Mucosa of rectum (tissue), 2 donors: ENCODE data around the gene TBC1D21.

Source experiments
- H3K27ac ChIP-seq, 2 donors: one replicate each; pipeline ENCODE4 v1.7.0; 2013; ENCODE audit warnings: inconsistent platforms in 2 of 2, low read depth in 2 of 2, low read length in 2 of 2
- H3K27me3 ChIP-seq, 2 donors: one replicate each; pipeline ENCODE4 v1.7.0; 2013; ENCODE audit warnings: low read length in 2 of 2; ENCODE audit not compliant: control insufficient read depth in 2 of 2, insufficient read depth in 2 of 2
- H3K36me3 ChIP-seq, 2 donors: one replicate each; pipeline ENCODE4 v1.7.0; 2013; ENCODE audit warnings: low read length in 2 of 2; ENCODE audit not compliant: control insufficient read depth in 2 of 2, insufficient read depth in 2 of 2
- H3K4me1 ChIP-seq, 2 donors: one replicate each; pipeline ENCODE4 v1.7.0; 2013; ENCODE audit warnings: low read length in 2 of 2, mild to moderate bottlenecking in 1 of 2; ENCODE audit not compliant: control insufficient read depth in 2 of 2, insufficient read depth in 2 of 2
- H3K4me3 ChIP-seq, 2 donors: one replicate each; pipeline ENCODE4 v1.7.0; 2013; ENCODE audit warnings: low read length in 2 of 2
- H3K9ac ChIP-seq, 2 donors: one replicate each; pipeline ENCODE4 v1.7.0; 2013; ENCODE audit warnings: low read length in 2 of 2, low read depth in 1 of 2, mild to moderate bottlenecking in 1 of 2
- H3K9me3 ChIP-seq, 2 donors: one replicate each; pipeline ENCODE4 v1.7.0; 2013; ENCODE audit warnings: low read length in 2 of 2; ENCODE audit not compliant: control insufficient read depth in 2 of 2
- donor health status: healthy.
- donor health status: Normal muscosa, but diverticular disease.

The TBC1D21 gene

DNA sequence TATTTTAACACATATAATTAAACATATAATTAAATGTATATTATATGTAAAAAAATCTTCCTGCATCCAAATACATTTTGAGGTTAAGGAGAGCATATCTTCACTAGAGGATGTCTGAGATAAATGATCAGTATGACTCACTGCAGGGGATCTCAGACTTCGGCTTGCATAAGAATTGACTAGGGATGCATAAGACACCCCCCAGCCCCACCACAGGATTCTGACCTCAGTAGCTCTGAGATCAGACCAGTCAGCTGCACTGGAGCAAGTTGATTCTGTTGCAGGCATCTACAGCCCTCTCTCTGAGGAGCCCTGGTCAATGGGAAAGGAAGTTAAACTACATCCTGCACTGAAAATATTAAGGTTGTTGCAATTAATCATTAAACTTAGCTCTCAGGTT, 29.0 kb upstream of the TBC1D21 start:
- H3K27ac ChIP-seq, result no peak overlapping the region
- H3K9ac ChIP-seq, result no peak overlapping the region
- no peak overlapping the region for H3K4me3 ChIP-seq
- no peaks in the 10 kb centered on the region for H3K36me3 ChIP-seq
- peaks cover 4 to 9% of the 10 kb centered on the region in 2 donors for H3K27me3 ChIP-seq
- H3K4me1 ChIP-seq, result no peaks in the 10 kb centered on the region
- H3K9me3 ChIP-seq, result no peaks in the 10 kb centered on the region

DNA sequence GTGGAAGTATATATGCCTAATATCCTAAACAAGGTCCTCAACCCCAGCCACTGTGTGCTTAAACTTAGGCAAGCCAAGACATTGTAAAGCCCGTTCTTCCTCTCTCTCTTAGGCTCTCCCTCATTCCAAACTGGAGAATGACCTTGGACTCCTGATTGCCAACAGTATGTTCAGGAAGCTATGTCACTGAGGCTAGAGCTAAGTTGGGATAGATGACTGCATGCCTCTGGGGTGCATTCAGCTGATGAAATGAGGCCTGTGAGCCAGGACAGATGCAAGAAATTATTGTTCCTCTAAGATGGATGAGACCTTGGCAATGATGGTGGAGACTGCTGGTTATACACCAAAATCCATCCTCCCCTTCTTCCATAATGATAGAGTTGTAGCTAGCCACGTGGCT, 27.9 kb upstream of the TBC1D21 start:
- no peaks in the 10 kb centered on the region for H3K36me3 ChIP-seq
- peaks cover 2 to 4% of the 10 kb centered on the region in 2 donors for H3K27me3 ChIP-seq
- no peak overlapping the region for H3K4me3 ChIP-seq
- no peak overlapping the region for H3K9ac ChIP-seq
- no peaks in the 10 kb centered on the region for H3K4me1 ChIP-seq
- H3K27ac ChIP-seq, result no peak overlapping the region
- H3K9me3 ChIP-seq, result no peaks in the 10 kb centered on the region

- Histone ChIP-seq H3K9me3 (no peaks in the 10 kb centered on the region), H3K4me3 (no peak overlapping the region)
Measured at GRCh38 chr15:73845907-73846306, 27.5 kb upstream of the TBC1D21 start.

GRCh38 chr15:73849641-73850040, 23.7 kb upstream of the TBC1D21 start:
- no peaks in the 10 kb centered on the region for H3K4me1 ChIP-seq
- no peaks in the 10 kb centered on the region for H3K36me3 ChIP-seq

More at GRCh38 chr15:73845907-73846306, 27.5 kb upstream of the TBC1D21 start:
- H3K27ac ChIP-seq, result no peak overlapping the region
- no peaks in the 10 kb centered on the region for H3K36me3 ChIP-seq
- H3K9ac ChIP-seq, result no peak overlapping the region
- H3K27me3 ChIP-seq, result peaks cover 2 to 4% of the 10 kb centered on the region in 2 donors
- no peaks in the 10 kb centered on the region for H3K4me1 ChIP-seq

DNA sequence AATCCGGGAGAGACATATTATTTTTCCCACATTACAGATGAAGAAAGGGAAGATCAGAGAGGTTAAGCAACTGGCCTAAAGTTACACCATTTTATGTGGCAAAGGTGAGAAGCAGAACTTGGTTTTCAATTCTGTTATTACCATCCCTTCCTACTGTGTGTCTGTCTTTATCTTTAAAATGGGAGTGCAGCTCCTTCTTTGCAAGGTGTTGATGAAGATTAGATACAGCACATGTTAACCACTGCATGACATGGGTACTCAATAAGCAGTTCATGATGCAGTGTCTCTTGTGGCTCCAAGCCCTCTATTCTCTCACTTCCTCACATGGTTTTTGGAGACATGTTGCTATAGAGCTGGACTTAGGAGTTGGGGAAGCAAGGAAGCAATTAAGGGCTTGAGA, 23.1 kb upstream of the TBC1D21 start:
- Histone ChIP-seq H3K9me3 (no peaks in the 10 kb centered on the region), H3K9ac (no peak overlapping the region), H3K27ac (no peak overlapping the region), H3K36me3 (no peaks in the 10 kb centered on the region), H3K4me3 (no peak overlapping the region), H3K27me3 (peaks cover 2 to 4% of the 10 kb centered on the region in 2 donors), H3K4me1 (no peaks in the 10 kb centered on the region)

More at GRCh38 chr15:73849641-73850040, 23.7 kb upstream of the TBC1D21 start:
- Histone ChIP-seq H3K4me3 (no peak overlapping the region), H3K9me3 (no peaks in the 10 kb centered on the region), H3K27me3 (peaks cover 2 to 4% of the 10 kb centered on the region in 2 donors), H3K27ac (no peak overlapping the region), H3K9ac (no peak overlapping the region)

DNA sequence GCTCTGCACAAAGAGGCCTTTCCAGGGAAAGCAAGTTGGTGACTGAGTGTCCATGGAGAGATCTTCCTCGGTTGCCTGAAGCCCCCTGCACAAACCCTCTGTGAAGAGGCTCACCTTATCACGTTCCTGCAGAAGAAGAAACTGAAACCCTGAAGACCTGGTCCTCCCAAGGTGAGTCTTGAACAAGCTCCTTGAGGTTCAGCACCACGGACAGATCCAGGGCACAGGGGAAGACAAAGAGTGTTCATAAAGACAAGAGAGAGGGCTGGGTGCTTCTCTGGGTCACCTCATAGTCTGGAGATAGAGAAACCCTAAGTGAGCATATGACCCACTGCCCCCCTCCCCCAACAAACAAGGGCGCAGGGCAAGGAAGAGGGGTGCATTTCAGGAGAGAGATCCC, 21.7 kb upstream of the TBC1D21 start:
- H3K36me3 ChIP-seq, result no peaks in the 10 kb centered on the region
- H3K9ac ChIP-seq, result no peak overlapping the region
- H3K4me3 ChIP-seq, result no peak overlapping the region
- no peaks in the 10 kb centered on the region for H3K4me1 ChIP-seq
- no peak overlapping the region for H3K27ac ChIP-seq
- no peaks in the 10 kb centered on the region for H3K9me3 ChIP-seq
- H3K27me3 ChIP-seq, result peaks cover 2 to 4% of the 10 kb centered on the region in 2 donors

GRCh38 chr15:73852507-73852906, 20.9 kb upstream of the TBC1D21 start:
- Histone ChIP-seq H3K9ac (no peak overlapping the region), H3K27ac (no peak overlapping the region), H3K27me3 (peaks cover 0 to 4% of the 10 kb centered on the region in 2 donors), H3K4me3 (no peak overlapping the region), H3K4me1 (no peaks in the 10 kb centered on the region), H3K36me3 (no peaks in the 10 kb centered on the region), H3K9me3 (no peaks in the 10 kb centered on the region)

DNA sequence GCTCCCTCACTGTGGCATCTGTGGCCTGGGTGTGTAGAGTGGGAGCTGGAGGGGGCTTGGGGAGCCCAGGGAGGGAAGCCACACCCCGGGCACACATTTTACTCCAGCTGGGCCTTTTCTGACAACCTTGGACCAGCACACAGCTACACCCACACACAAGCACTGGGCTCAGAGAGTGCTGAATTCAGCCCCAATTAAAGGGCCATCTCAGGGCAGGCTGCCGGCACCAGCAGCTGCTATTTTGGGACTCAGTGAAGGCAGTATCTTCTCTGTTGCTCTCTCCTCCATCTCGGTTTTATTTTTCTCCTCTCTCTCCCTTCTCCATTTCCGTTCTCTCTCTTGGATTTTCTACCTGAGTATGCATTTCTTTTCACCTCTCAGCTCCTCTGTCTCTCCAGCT, 19.1 kb upstream of the TBC1D21 start:
- Histone ChIP-seq H3K27ac (no peak overlapping the region), H3K9ac (no peak overlapping the region), H3K9me3 (no peaks in the 10 kb centered on the region), H3K27me3 (no peaks in the 10 kb centered on the region), H3K4me1 (no peaks in the 10 kb centered on the region), H3K36me3 (no peaks in the 10 kb centered on the region), H3K4me3 (no peak overlapping the region)

- no peak overlapping the region for H3K4me3 ChIP-seq
- H3K9me3 ChIP-seq, result no peaks in the 10 kb centered on the region
- H3K36me3 ChIP-seq, result no peaks in the 10 kb centered on the region
- H3K27me3 ChIP-seq, result no peaks in the 10 kb centered on the region
- no peaks in the 10 kb centered on the region for H3K4me1 ChIP-seq
- no peak overlapping the region for H3K27ac ChIP-seq
- H3K9ac ChIP-seq, result no peak overlapping the region
Measured at GRCh38 chr15:73856458-73857192, 16.7 kb upstream of the TBC1D21 start.

DNA sequence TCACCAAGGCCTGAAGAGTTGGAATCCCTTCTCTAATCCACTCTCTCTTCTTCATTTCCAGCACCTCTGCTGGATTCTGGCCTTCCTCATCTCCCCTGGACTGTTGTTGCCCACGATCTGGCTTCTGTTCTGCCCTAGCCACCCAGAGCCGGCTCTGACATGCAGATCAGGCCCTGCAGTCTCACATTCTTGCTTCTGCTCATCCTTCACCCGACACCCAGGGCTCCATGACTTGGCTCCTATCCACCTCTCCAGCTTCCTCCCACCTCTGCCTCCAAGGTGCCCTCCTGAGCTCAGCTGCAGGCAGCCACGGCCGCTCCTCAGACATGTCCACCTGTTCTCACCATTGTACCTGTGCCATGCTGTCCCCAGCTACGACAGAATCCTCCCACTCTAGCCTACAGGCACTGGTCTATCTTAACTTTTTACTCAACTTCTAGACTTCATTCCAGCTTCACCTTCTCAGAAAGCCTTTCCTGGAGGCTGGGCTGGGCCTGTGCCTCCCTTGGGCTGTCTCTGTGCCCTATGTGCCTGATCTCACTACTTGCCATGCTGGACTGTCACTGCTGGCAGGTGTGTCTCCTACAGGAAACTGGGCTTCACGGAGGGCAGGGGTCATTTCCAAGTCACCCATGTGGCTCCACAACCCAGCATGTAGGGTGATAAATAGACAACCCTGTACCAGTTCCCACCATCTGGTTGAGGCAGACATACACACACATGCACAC, 16.0 kb upstream of the TBC1D21 start:
- H3K27ac ChIP-seq, result no peak overlapping the region
- H3K4me1 ChIP-seq, result no peaks in the 10 kb centered on the region
- H3K36me3 ChIP-seq, result no peaks in the 10 kb centered on the region
- no peaks in the 10 kb centered on the region for H3K9me3 ChIP-seq
- no peak overlapping the region for H3K9ac ChIP-seq
- no peak overlapping the region for H3K4me3 ChIP-seq
- peaks cover 0 to 3% of the 10 kb centered on the region in 2 donors for H3K27me3 ChIP-seq
